Endothelial cell of umbilical vein (primary cell): ENCODE results near the gene AGBL4. TPM values are rescaled to one million over a fixed set of nuclear protein-coding genes. Genes with fewer than 3 reads are reported as not detected.

Experiments used
- BruUV-seq: library from RNA; stranded (reverse); fragments of 400-500 nt; replicated peaks from 2 replicates; lab custom pipeline; 2021; lab: Mats Ljungman, UMichigan
- CTCF ChIA-PET: fragments of 300-600, 350-600 bp; sonication (Branson Sonifier 250); formaldehyde crosslinking; loops from one replicate; lab custom pipeline; 2021; ENCODE audit warnings: antibody characterized with exemption, inconsistent platforms; lab: Charles Lee
- POLR2A ChIA-PET: fragments of 300-600, 350-600 bp; sonication (Branson Sonifier 250); formaldehyde crosslinking; loops from one replicate; lab custom pipeline; 2021; ENCODE audit warnings: antibody characterized with exemption, inconsistent platforms; lab: Charles Lee
- DNase-seq: peaks from one replicate; pipeline ENCODE4 v3.0.0-alpha.2; 2011; ENCODE audit warnings: low read depth, low spot score
- FAIRE-seq: peaks from 2 replicates; lab custom pipeline; 2011; peaks lifted over from hg19 to GRCh38; lab: Jason Lieb, UNC
- H2AFZ ChIP-seq: 2 replicates; pipeline ENCODE4 v1.6.0; 2012; ENCODE audit warnings: low read depth, low read length, control low read depth, inconsistent platforms
- H3K27ac ChIP-seq: 2 replicates; pipeline ENCODE4 v1.5.1; 2011; ENCODE audit warnings: low read depth, mild to moderate bottlenecking, control low read depth, low read length, moderate library complexity; ENCODE audit not compliant: insufficient read depth
- H3K27me3 ChIP-seq, 2 experiments: 2 replicates each; pipeline versions ENCODE4 v1.6.0 to v1.6.1; 2011; ENCODE audit warnings: low read length in 2 of 2, mixed read lengths in 1 of 2; ENCODE audit not compliant: control insufficient read depth in 2 of 2, insufficient read depth in 2 of 2
- H3K36me3 ChIP-seq, 2 experiments: 2 replicates in 1 of 2; 3 replicates in 1 of 2; pipeline ENCODE4 v1.5.1; 2011; ENCODE audit warnings: low read length in 2 of 2, mild to moderate bottlenecking in 1 of 2, moderate library complexity in 1 of 2; ENCODE audit not compliant: control insufficient read depth in 2 of 2, insufficient read depth in 2 of 2; ENCODE audit errors: extremely low read depth in 1 of 2
- H3K4me1 ChIP-seq: 3 replicates; pipeline ENCODE4 v1.5.1; 2011; ENCODE audit warnings: mild to moderate bottlenecking, low read length; ENCODE audit not compliant: control insufficient read depth, insufficient read depth; ENCODE audit errors: extremely low read depth
- H3K4me2 ChIP-seq: 2 replicates; pipeline ENCODE4 v1.6.1; 2011; ENCODE audit warnings: low read length, control low read depth, mixed read lengths; ENCODE audit not compliant: insufficient read depth
- H3K4me3 ChIP-seq, 3 experiments: fragments of 200-600 bp in 1 of 3; sonication (generic), shearing (Covaris generic) in 1 of 3; replicated peaks in 1 of 3; 2 replicates each; pipeline ENCODE4 v1.5.1; 2011 to 2016; ENCODE audit warnings: control low read depth in 3 of 3, low read length in 3 of 3, mild to moderate bottlenecking in 2 of 3, inconsistent platforms in 1 of 3, low read depth in 1 of 3, moderate library complexity in 1 of 3; ENCODE audit not compliant: insufficient read depth in 1 of 3
- H3K79me2 ChIP-seq: 2 replicates; pipeline ENCODE4 v1.6.0; 2012; ENCODE audit warnings: low read length, inconsistent platforms; ENCODE audit not compliant: control insufficient read depth, insufficient read depth
- H3K9ac ChIP-seq: replicated peaks from 2 replicates; pipeline ENCODE3; 2011; ENCODE audit warnings: low read length, control low read depth; ENCODE audit not compliant: insufficient read depth; ENCODE audit errors: extremely low read depth
- H3K9me1 ChIP-seq: replicated peaks from 3 replicates; pipeline ENCODE4 v1.6.0; 2011; ENCODE audit warnings: mild to moderate bottlenecking, low read length; ENCODE audit not compliant: control insufficient read depth, insufficient read depth; ENCODE audit errors: extremely low read depth
- H3K9me3 ChIP-seq: replicated peaks from 2 replicates; pipeline ENCODE4 v1.5.1; 2012; ENCODE audit warnings: low read length, inconsistent platforms; ENCODE audit not compliant: control insufficient read depth, insufficient read depth
- H4K20me1 ChIP-seq: replicated peaks from 2 replicates; pipeline ENCODE3; 2011; ENCODE audit warnings: mild to moderate bottlenecking, low read length; ENCODE audit not compliant: control insufficient read depth, insufficient read depth; ENCODE audit errors: extremely low read depth
- CTCF ChIP-seq, 2 donors: IDR thresholded peaks; 1 replicate in 1 of 2; 2 replicates in 1 of 2; pipeline ENCODE4 v1.5.1; 2011; ENCODE audit warnings: low read length in 2 of 2, mild to moderate bottlenecking in 2 of 2, moderate library complexity in 2 of 2, control low read depth in 1 of 2, inconsistent platforms in 1 of 2, low read depth in 1 of 2; ENCODE audit not compliant: insufficient read depth in 1 of 2; ENCODE audit errors: extremely low read depth in 1 of 2
- FOS ChIP-seq: IDR thresholded peaks from 2 replicates; pipeline ENCODE4 v1.6.1; 2011; ENCODE audit warnings: mild to moderate bottlenecking, low read length, moderate library complexity, borderline replicate concordance; ENCODE audit not compliant: insufficient read depth
- GATA2 ChIP-seq: IDR thresholded peaks from 2 replicates; pipeline ENCODE4 v1.7.0; 2011; ENCODE audit warnings: low read depth, mild to moderate bottlenecking, moderate library complexity, mixed read lengths, low read length; ENCODE audit not compliant: insufficient read length, insufficient read depth
- MAX ChIP-seq: IDR thresholded peaks from 2 replicates; pipeline ENCODE4 v1.6.1; 2011; ENCODE audit not compliant: insufficient read depth, insufficient read length
- MYC ChIP-seq: IDR thresholded peaks from one replicate; pipeline ENCODE4 v1.6.1; 2011; ENCODE audit warnings: mild to moderate bottlenecking, low read depth, low read length
- POLR2AphosphoS5 ChIP-seq: IDR thresholded peaks from 2 replicates; pipeline ENCODE4 v1.6.1; 2012; ENCODE audit warnings: low read depth, mild to moderate bottlenecking, control low read depth, low read length, moderate library complexity; ENCODE audit not compliant: insufficient read depth
- dilution Hi-C: fragments of 300-500 bp; cut with MboI; formaldehyde crosslinking; loops from one replicate; pipeline ENCODE4 v1.15.0; 2019; ENCODE audit warnings: low sequenced_read_pairs; ENCODE audit not compliant: extremely low pct_ligation_motif_present
- intact Hi-C: fragments of 100-400 bp; cut with micrococcal nuclease; formaldehyde crosslinking; loops from one replicate; pipeline ENCODE4 v1.10.0; 2022
- polyA plus RNA-seq, 4 experiments: library from polyadenylated mRNA; depleted of rRNA in 3 of 4; stranded (reverse) in 3 of 4; unstranded in 1 of 4; fragments of >200 nt; gene quantifications; 2 replicates each; pipeline versions ENCODE4 v1.2.1 to v1.2.3, GENCODE V29; 2011 to 2012; ENCODE audit warnings: missing spikeins in 1 of 4
- total RNA-seq: library from RNA; stranded (reverse); gene quantifications from 2 replicates; pipeline ENCODE4 v1.2.3, GENCODE V29; 2021

Gene AGBL4
- total and polyA plus RNA-seq, 2 donors (not counting 3 experiments of a cell fraction or from before 2014, with no cell fraction given): not detected

GRCh38 chr1:48743480-48743879, 1280.3 kb downstream of the AGBL4 start:
- H3K27me3 ChIP-seq: no peaks in the 10 kb centered on the region
- H2AFZ ChIP-seq: no peak overlapping the region
- no peak overlapping the region for H3K4me3 ChIP-seq
- H4K20me1 ChIP-seq: no peaks in the 10 kb centered on the region
- no peak for TF ChIP-seq CTCF (IDR thresholded peaks at IDR 0.05; ENCODE audit: extremely low read depth in 1 of 2, insufficient read depth in 1 of 2, low read depth in 1 of 2, low read length in 2 of 2)
- TF ChIP-seq GATA2: no peak
- TF ChIP-seq FOS: no peak
- TF ChIP-seq POLR2AphosphoS5: no peak
- no peak for TF ChIP-seq MYC
- no peak for TF ChIP-seq MAX
- BruUV-seq: no TSS peak
- H3K79me2 ChIP-seq: no peaks in the 10 kb centered on the region
- no peak overlapping the region for H3K27ac ChIP-seq
- H3K9me3 ChIP-seq: no peaks in the 10 kb centered on the region
- no peaks in the 10 kb centered on the region for H3K4me1 ChIP-seq
- ChIA-PET POLR2A (no interaction called here), CTCF (interaction anchor here (1.0 kb wide), 1 partner anchor 67 kb away, joined by 3 read pairs; no protein-coding TSS in a partner anchor)
- no peak for DNase-seq
- no peak overlapping the region for H3K4me2 ChIP-seq
- FAIRE-seq: no peak
- H3K36me3 ChIP-seq: no peaks in the 10 kb centered on the region
- H3K9me1 ChIP-seq: no peaks in the 10 kb centered on the region
- H3K9ac ChIP-seq: no peak overlapping the region
- intact Hi-C loops: no loop called here
- dilution Hi-C loops: no loop called here
